Measurements from ENCODE around the gene LRP6.

GRCh38 chr12:12086362-12086761 is 180.5 kb downstream of the LRP6 start:
- TF ChIP-seq CTCF (IDR thresholded peaks at IDR 0.05 in 8 of 11, conservative IDR thresholded peaks at IDR 0.05 in 3 of 11) (no peak), POLR2AphosphoS5 (IDR thresholded peaks at IDR 0.05) (no peak)
